Measurements from ENCODE around the gene OBP2A. TPM values are rescaled to one million over a fixed set of nuclear protein-coding genes. Genes with fewer than 3 reads are reported as not detected.

The OBP2A gene
- total RNA-seq, 1 donor from 2014 or later, result not detected

DNA sequence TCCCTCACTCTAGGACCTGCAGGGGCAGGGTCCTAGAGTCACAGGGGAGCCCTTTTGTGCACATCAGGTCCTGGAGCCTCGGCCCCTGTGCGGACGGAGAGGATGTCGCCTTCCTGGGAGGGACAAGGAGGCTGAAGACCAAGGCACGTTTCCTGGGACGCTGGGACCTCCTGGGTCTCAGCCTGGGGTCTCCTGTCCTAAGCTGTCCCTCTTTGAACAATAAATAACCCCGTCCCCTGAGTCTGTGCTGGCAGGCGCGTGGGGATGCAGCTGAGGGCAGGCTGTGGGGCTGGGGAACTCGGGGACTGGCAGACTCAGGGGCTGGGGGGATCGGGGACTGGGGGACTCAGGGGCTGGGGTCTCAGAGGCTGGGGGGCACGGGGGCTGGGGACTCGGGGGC, 46.7 kb downstream of the OBP2A start:
- no peak for DNase-seq (ENCODE audit: low read depth)
- H3K4me3 ChIP-seq (ENCODE audit: low read depth, low read length), result no peak overlapping the region
- TF ChIP-seq, protein P1, sequence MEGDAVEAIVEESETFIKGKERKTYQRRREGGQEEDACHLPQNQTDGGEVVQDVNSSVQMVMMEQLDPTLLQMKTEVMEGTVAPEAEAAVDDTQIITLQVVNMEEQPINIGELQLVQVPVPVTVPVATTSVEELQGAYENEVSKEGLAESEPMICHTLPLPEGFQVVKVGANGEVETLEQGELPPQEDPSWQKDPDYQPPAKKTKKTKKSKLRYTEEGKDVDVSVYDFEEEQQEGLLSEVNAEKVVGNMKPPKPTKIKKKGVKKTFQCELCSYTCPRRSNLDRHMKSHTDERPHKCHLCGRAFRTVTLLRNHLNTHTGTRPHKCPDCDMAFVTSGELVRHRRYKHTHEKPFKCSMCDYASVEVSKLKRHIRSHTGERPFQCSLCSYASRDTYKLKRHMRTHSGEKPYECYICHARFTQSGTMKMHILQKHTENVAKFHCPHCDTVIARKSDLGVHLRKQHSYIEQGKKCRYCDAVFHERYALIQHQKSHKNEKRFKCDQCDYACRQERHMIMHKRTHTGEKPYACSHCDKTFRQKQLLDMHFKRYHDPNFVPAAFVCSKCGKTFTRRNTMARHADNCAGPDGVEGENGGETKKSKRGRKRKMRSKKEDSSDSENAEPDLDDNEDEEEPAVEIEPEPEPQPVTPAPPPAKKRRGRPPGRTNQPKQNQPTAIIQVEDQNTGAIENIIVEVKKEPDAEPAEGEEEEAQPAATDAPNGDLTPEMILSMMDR (conservative IDR thresholded peaks at IDR 0.05; ENCODE audit: low read depth, low read length), result no peak

DNA sequence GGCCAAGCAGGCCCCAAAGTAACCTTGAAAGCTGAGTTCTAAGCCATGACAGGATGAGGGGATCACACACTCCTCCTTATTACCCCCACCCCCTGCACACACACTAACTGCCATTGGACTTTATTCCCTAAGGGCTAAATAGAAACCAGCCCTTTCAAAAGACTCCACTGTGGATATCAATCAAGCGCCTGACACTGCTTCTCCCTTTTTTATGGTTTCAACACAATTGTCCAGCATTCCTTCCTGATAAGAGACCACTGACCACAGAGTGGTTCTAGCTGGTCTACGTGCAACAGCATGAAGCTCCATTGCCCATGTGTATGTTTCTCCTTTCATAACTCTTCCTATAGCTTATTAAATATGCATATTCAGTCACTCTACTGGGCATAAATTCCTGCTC, 50.3 kb downstream of the OBP2A start:
- no peak for DNase-seq (ENCODE audit: low read depth)
- no peak overlapping the region for H3K4me3 ChIP-seq (ENCODE audit: low read depth, low read length)
- TF ChIP-seq, protein P1 (conservative IDR thresholded peaks at IDR 0.05; ENCODE audit: low read depth, low read length), result no peak

Other genes with a start within 250 kb of the OBP2A start
- 23.2 and 26.3 TPM in 2 replicates for gene PPP1R26, start 66.3 kb upstream of the OBP2A start, total RNA-seq
- gene MRPS2, start 45.4 kb upstream of the OBP2A start, total RNA-seq, result 68.1 and 117 TPM in 2 replicates
- gene LCN1, start 24.7 kb upstream of the OBP2A start, total RNA-seq, result not detected in 2 replicates
- not detected in 2 replicates for gene PAEP, start 15.6 kb downstream of the OBP2A start, total RNA-seq
- gene GLT6D1, start 93.4 kb downstream of the OBP2A start, total RNA-seq, result not detected in 2 replicates
- not detected in 2 replicates for gene LCN9, start 117.2 kb downstream of the OBP2A start, total RNA-seq
- gene SOHLH1, start 153.4 kb downstream of the OBP2A start, total RNA-seq, result not detected in 2 replicates
- gene KCNT1, start 156.1 kb downstream of the OBP2A start, total RNA-seq, result not detected in 2 replicates